Measurements from ENCODE around the gene CLIP1. TPM values are rescaled to one million over a fixed set of nuclear protein-coding genes. Genes with fewer than 3 reads are reported as not detected.

Gene CLIP1
- total and polyA plus RNA-seq, 2 of the 8 experiments (the other 6 are each of a cell fraction or from before 2014, with no cell fraction given): 19.0 to 27.6 TPM

GRCh38 chr12:122392411-122392810 lies 30.1 kb downstream of the CLIP1 start:
- no peak overlapping the region for H2BK5ac ChIP-seq (ENCODE audit: low read depth, low read length)
- no peak overlapping the region for H3K4me3 ChIP-seq (ENCODE audit: extremely low read depth in 1 of 4, insufficient read depth in 2 of 4, low read depth in 3 of 4, low read length in 4 of 4)
- no peaks in the 10 kb centered on the region for H3K9me3 ChIP-seq (ENCODE audit: insufficient read depth in 2 of 2, low read depth in 1 of 2, low read length in 1 of 2)
- FAIRE-seq: no peak
- H2BK120ac ChIP-seq (replicated peaks; ENCODE audit: low read depth, low read length): no peak overlapping the region
- H3K23ac ChIP-seq (ENCODE audit: insufficient read length): no peak overlapping the region
- no peak overlapping the region for H3K56ac ChIP-seq (replicated peaks; ENCODE audit: insufficient read length, low read depth, low read length)
- H2AFZ ChIP-seq (ENCODE audit: low read length): no peak overlapping the region
- H3K4ac ChIP-seq (replicated peaks; ENCODE audit: insufficient read length, low read depth, low read length): no peak overlapping the region
- H3K79me1 ChIP-seq (ENCODE audit: low read depth, low read length): no peaks in the 10 kb centered on the region
- H3K27ac ChIP-seq (ENCODE audit: low read depth, low read length): no peak overlapping the region
- CTCF ChIA-PET (ENCODE audit: partially characterized antibody): no interaction called here
- no peak overlapping the region for H4K5ac ChIP-seq (ENCODE audit: insufficient read length, low read depth, low read length)
- TF ChIP-seq ASH2L (IDR thresholded peaks at IDR 0.05; ENCODE audit: low read length): no peak
- TF ChIP-seq SIN3A (conservative IDR thresholded peaks at IDR 0.05 in 1 of 2, IDR thresholded peaks at IDR 0.05 in 1 of 2; ENCODE audit: low read depth in 1 of 2, low read length in 2 of 2): no peak
- no peak for TF ChIP-seq FOSL1 (IDR thresholded peaks at IDR 0.05; ENCODE audit: insufficient read depth, low read depth, low read length)
- no peak for TF ChIP-seq GABPA (IDR thresholded peaks at IDR 0.05; ENCODE audit: borderline replicate concordance, insufficient read depth, low read length)
- TF ChIP-seq EGR1 (IDR thresholded peaks at IDR 0.05; ENCODE audit: borderline replicate concordance, low read depth, low read length): no peak
- no peak for TF ChIP-seq SRF (IDR thresholded peaks at IDR 0.05; ENCODE audit: low read depth, low read length)
- TF ChIP-seq TAF7 (optimal IDR thresholded peaks at IDR 0.05; ENCODE audit: borderline replicate concordance, low read depth, low read length): no peak
- no peak for TF ChIP-seq NANOG (IDR thresholded peaks at IDR 0.05; ENCODE audit: insufficient read depth, low read depth, low read length, poor library complexity, severe bottlenecking)
- TF ChIP-seq TAF1 (IDR thresholded peaks at IDR 0.05; ENCODE audit: low read depth, low read length): no peak
- no peak overlapping the region for H3K14ac ChIP-seq (ENCODE audit: insufficient read length)
- no peak overlapping the region for H2BK20ac ChIP-seq (ENCODE audit: low read length)
- no peak overlapping the region for H3K4me2 ChIP-seq (ENCODE audit: insufficient read depth in 1 of 2, low read depth in 2 of 2, low read length in 2 of 2)
- POLR2A ChIA-PET (ENCODE audit: partially characterized antibody): no interaction called here
- H3K23me2 ChIP-seq (ENCODE audit: low read depth, low read length): no peaks in the 10 kb centered on the region; the same call in 1 of the 2 replicates
- no peaks in the 10 kb centered on the region for H3K79me2 ChIP-seq (ENCODE audit: control insufficient read depth in 1 of 2, insufficient read depth in 2 of 2, low read length in 2 of 2)
- no peaks in the 10 kb centered on the region for H3K27me3 ChIP-seq (replicated peaks in 1 of 4; ENCODE audit: control insufficient read depth in 3 of 4, extremely low read depth in 1 of 4, insufficient read depth in 3 of 4, low read length in 3 of 4)
- no peaks in the 10 kb centered on the region for H3K36me3 ChIP-seq (ENCODE audit: control insufficient read depth in 2 of 4, insufficient read depth in 4 of 4, low read length in 3 of 4)
- H4K8ac ChIP-seq (ENCODE audit: extremely low read depth, insufficient read depth, low read length): no peak overlapping the region
- H3K18ac ChIP-seq (ENCODE audit: extremely low read depth, low read length): no peak overlapping the region
- H3K9ac ChIP-seq (replicated peaks in 1 of 4; ENCODE audit: extremely low read depth in 1 of 4, low read depth in 3 of 4, low read length in 3 of 4): no peak overlapping the region
- no peak overlapping the region for H2BK15ac ChIP-seq (ENCODE audit: low read length)
- H2AK5ac ChIP-seq (ENCODE audit: low read depth, low read length): no peak overlapping the region
- no peaks in the 10 kb centered on the region for H3K4me1 ChIP-seq (replicated peaks in 1 of 4; ENCODE audit: control insufficient read depth in 3 of 4, insufficient read depth in 4 of 4, low read length in 3 of 4)
- no peak for DNase-seq (ENCODE audit: low read depth in 1 of 2, low spot score in 2 of 2)
- no peaks in the 10 kb centered on the region for H4K20me1 ChIP-seq (replicated peaks in 1 of 2; ENCODE audit: control insufficient read depth in 1 of 2, insufficient read depth in 2 of 2, low read length in 2 of 2)
- H2BK12ac ChIP-seq (ENCODE audit: low read depth, low read length): no peak overlapping the region
- no peak overlapping the region for H4K91ac ChIP-seq (replicated peaks; ENCODE audit: insufficient read length, low read length)
- WGBS, 2 experiments (ENCODE audit: extremely low coverage in 1 of 2, insufficient coverage in 1 of 2, insufficient read length in 1 of 2, insufficient replicate concordance in 2 of 2, low coverage in 1 of 2, low lambda C conversion rate in 2 of 2, missing lambda C conversion rate in 1 of 2): 93% methylated on average over 5 of the region's 5 CpGs; no CpG with 5 or more reads in 1 of the 2 experiments

All from H1 (cell line).